Measurements from ENCODE around the gene LRRC36. TPM values are rescaled to one million over a fixed set of nuclear protein-coding genes. Genes with fewer than 3 reads are reported as not detected.
A peak's percentile ranks its signal among the peaks of the same experiment; 100 is the strongest.

Gene LRRC36
- polyA plus RNA-seq (2013, experiment 1 of 2) = not detected
- polyA plus RNA-seq (2013, experiment 2 of 2) = not detected

GRCh38 chr16:67326472-67327309 is at the start of gene LRRC36, which contains the start of gene KCTD19:
Gene LRRC36, plus strand, starts transcription at chr16:67326815. Its CDS starts 48 bp downstream, at chr16:67326863.
Gene KCTD19, minus strand, starts transcription at chr16:67326741. Its CDS starts 34 bp downstream, at chr16:67326707.
- Histone ChIP-seq H3K36me3 (ENCODE audit: insufficient read depth, low read length) (no peaks in the 10 kb centered on the region), H3K9me3 (ENCODE audit: insufficient read depth, low read depth, low read length) (no peaks in the 10 kb centered on the region), H3K9ac (ENCODE audit: low read depth, low read length) (peak within 1 kb of the TSS; percentile 63; the same call in 1 of the 2 replicates), H3K27ac (ENCODE audit: low read depth, low read length) (no peak within 1 kb of the TSS), H3K4me3 (ENCODE audit: low read length) (peak within 1 kb of the TSS; percentile 58), H3K27me3 (ENCODE audit: insufficient read depth, low read length) (peaks cover 24% of the 10 kb centered on the region; the same call in 1 of the 2 replicates), H3K4me1 (ENCODE audit: insufficient read depth, low read length) (no peaks in the 10 kb centered on the region)
- 4% methylated on average over 61 of the region's 61 CpGs for WGBS

- Histone ChIP-seq H3K9me3 (ENCODE audit: insufficient read depth, low read depth, low read length) (no peaks in the 10 kb centered on the region), H3K36me3 (ENCODE audit: insufficient read depth, low read length) (0 out of 2 replicates have a peak, but pooled peaks cover 2% of the 10 kb centered on the region), H3K4me3 (ENCODE audit: low read length) (no peak overlapping the region), H3K27ac (ENCODE audit: low read depth, low read length) (no peak overlapping the region), H3K4me1 (ENCODE audit: insufficient read depth, low read length) (no peaks in the 10 kb centered on the region), H3K27me3 (ENCODE audit: insufficient read depth, low read length) (peaks cover 13% of the 10 kb centered on the region), H3K9ac (ENCODE audit: low read depth, low read length) (no peak overlapping the region)
- 91% methylated on average over 4 of the region's 4 CpGs for WGBS
Observed at GRCh38 chr16:67277294-67277998, 49.2 kb upstream of the LRRC36 start.

DNA sequence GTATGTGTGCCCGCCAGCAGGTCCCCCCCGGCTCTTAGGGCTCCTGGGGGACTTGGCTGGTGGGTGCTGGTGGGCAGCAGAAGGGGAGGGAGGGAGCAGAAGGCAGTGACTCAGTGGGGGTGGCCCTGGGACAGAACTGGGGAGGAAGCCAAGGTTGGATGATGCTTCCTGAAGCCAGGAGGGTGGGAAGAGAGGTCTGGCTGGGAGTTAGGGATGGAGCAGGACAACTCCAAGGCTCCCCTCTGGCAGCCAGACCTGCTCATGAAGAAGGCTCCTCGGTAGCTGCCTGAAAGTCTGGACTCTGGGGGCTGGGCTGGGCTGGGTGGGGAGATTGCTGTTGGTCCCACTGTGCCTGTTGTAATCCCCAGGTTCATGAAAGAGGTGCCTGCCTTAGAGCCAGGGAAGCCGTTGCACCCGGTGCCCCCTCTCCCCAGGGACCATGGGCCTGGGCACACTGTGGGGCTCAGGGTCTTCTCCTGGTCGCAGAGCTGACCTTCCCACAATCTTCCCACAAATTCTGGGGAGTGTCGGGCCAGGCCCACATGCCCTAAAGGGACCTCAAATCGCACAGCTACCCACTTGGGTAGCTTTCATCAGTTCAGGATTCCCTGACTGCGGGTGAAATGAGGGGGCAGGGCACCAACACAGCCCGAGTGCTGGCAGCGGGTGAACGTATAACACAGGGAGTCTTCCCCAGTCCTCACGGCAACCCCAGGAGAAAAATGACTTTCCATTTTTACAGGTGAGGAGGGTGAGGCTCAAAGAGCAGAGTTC is 48.4 kb upstream of the LRRC36 start:
- 84% methylated on average over 13 of the region's 13 CpGs for WGBS
- H3K36me3 ChIP-seq (ENCODE audit: insufficient read depth, low read length) = 0 out of 2 replicates have a peak, but pooled peaks cover 2% of the 10 kb centered on the region
- H3K27ac ChIP-seq (ENCODE audit: low read depth, low read length) = no peak overlapping the region
- peak overlapping the region; percentile 69 for H3K4me3 ChIP-seq (ENCODE audit: low read length)
- H3K4me1 ChIP-seq (ENCODE audit: insufficient read depth, low read length) = no peaks in the 10 kb centered on the region
- H3K9me3 ChIP-seq (ENCODE audit: insufficient read depth, low read depth, low read length) = no peaks in the 10 kb centered on the region
- peaks cover 13% of the 10 kb centered on the region for H3K27me3 ChIP-seq (ENCODE audit: insufficient read depth, low read length)
- H3K9ac ChIP-seq (ENCODE audit: low read depth, low read length) = peak overlapping the region; percentile 47; the same call in 1 of the 2 replicates

GRCh38 chr16:67278773-67279295 is 47.8 kb upstream of the LRRC36 start:
- peak overlapping the region; percentile 47; the same call in 1 of the 2 replicates for H3K9ac ChIP-seq (ENCODE audit: low read depth, low read length)
- 0 out of 2 replicates have a peak, but pooled peaks cover 2% of the 10 kb centered on the region for H3K36me3 ChIP-seq (ENCODE audit: insufficient read depth, low read length)
- H3K27me3 ChIP-seq (ENCODE audit: insufficient read depth, low read length) = peaks cover 13% of the 10 kb centered on the region
- no peak overlapping the region for H3K27ac ChIP-seq (ENCODE audit: low read depth, low read length)
- peak overlapping the region; percentile 69 for H3K4me3 ChIP-seq (ENCODE audit: low read length)
- WGBS = 13% methylated on average over 41 of the region's 42 CpGs
- no peaks in the 10 kb centered on the region for H3K9me3 ChIP-seq (ENCODE audit: insufficient read depth, low read depth, low read length)
- no peaks in the 10 kb centered on the region for H3K4me1 ChIP-seq (ENCODE audit: insufficient read depth, low read length)

DNA sequence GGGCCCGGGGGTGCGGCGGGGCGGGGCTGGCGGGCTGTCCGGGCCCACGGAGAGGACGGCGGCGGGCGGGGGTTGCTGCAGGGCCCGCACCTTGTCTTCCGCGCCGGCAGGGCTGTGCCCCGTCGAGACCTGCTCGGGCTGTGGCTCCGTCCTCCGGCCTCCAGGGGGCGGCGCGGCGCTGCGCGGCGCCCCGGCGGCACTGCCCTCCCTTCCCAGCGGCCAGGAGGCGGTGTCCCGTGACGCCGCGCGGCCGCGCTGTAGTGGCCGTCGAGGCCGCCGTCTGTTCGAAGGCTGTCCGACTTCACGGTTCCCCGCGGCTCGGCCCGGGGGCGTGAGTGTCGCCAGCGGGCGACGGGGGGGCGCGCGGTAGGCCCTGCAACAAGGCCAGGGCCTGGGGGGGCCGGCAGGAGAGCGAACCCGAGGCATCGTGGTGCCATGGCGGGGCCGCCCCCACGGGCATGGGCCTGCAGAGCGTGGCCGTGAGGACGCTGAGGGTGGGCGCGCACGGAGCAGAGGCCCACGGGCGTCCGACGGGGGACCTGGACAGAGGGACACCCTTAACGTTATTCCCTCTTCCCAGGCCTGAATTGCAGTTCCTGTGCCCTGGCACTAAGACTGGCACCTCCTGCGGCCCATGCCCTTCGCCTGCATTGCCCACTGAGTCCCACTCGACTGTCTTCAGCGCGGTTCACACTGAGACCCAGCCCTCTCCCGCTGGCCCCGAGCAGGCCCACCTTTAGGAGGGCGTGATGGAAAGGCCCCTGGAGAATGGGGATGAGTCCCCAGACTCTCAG is 47.1 kb upstream of the LRRC36 start, which contains the start of gene PLEKHG4:
Gene PLEKHG4, plus strand, starts transcription at position 237 of the 794 bp plus-strand sequence. Its CDS starts 513 bp downstream, at position 750.
- peak within 1 kb of the TSS; percentile 69 for H3K4me3 ChIP-seq (ENCODE audit: low read length)
- H3K9me3 ChIP-seq (ENCODE audit: insufficient read depth, low read depth, low read length) = no peaks in the 10 kb centered on the region
- H3K27ac ChIP-seq (ENCODE audit: low read depth, low read length) = no peak within 1 kb of the TSS
- peaks cover 13% of the 10 kb centered on the region for H3K27me3 ChIP-seq (ENCODE audit: insufficient read depth, low read length)
- peak within 1 kb of the TSS; percentile 47; the same call in 1 of the 2 replicates for H3K9ac ChIP-seq (ENCODE audit: low read depth, low read length)
- 32% methylated on average over 83 of the region's 83 CpGs for WGBS
- 0 out of 2 replicates have a peak, but pooled peaks cover 2% of the 10 kb centered on the region for H3K36me3 ChIP-seq (ENCODE audit: insufficient read depth, low read length)
- H3K4me1 ChIP-seq (ENCODE audit: insufficient read depth, low read length) = no peaks in the 10 kb centered on the region

DNA sequence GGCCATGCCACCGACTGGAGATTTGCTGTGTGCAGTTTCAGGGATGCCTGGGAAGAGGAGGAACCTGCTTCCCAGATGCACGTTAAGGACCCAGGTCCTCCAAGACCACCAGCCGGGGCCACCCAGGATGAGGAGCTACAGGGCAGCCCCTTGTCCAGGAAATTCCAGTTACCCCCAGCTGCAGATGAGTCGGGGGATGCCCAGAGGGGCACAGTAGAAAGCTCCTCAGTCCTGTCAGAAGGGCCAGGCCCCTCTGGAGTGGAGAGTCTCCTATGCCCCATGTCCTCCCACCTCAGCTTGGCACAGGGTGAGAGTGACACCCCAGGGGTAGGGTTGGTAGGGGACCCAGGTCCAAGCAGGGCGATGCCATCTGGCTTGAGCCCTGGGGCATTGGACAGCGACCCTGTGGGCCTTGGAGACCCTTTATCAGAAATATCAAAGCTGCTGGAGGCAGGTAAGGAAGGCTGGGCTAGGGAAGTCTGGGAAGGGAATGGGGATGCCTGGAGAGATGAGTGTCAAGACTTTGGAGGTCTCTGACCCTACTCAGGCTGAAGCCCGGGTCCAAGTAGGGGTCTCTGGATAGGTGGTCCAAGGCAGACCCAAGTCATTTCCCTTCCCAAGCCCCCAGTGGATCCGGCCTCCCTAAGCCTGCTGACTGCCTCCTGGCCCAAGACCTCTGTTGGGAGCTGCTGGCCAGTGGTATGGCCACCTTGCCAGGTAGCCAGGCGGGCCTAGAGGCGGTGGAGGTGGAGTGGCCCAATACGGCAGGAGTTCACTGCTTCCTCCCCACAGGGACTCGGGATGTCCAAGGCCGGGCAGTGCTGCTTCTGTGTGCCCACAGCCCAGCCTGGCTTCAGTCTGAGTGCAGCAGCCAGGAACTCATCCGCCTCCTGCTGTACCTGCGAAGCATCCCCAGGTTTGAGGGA is 46.3 kb upstream of the LRRC36 start:
- WGBS = 89% methylated on average over 15 of the region's 15 CpGs
- no peak overlapping the region for H3K9ac ChIP-seq (ENCODE audit: low read depth, low read length)
- 0 out of 2 replicates have a peak, but pooled peaks cover 2% of the 10 kb centered on the region for H3K36me3 ChIP-seq (ENCODE audit: insufficient read depth, low read length)
- peaks cover 13% of the 10 kb centered on the region for H3K27me3 ChIP-seq (ENCODE audit: insufficient read depth, low read length)
- peak overlapping the region; percentile 69; the same call in 1 of the 2 replicates for H3K4me3 ChIP-seq (ENCODE audit: low read length)
- no peaks in the 10 kb centered on the region for H3K9me3 ChIP-seq (ENCODE audit: insufficient read depth, low read depth, low read length)
- no peaks in the 10 kb centered on the region for H3K4me1 ChIP-seq (ENCODE audit: insufficient read depth, low read length)
- H3K27ac ChIP-seq (ENCODE audit: low read depth, low read length) = no peak overlapping the region

- Histone ChIP-seq H3K36me3 (ENCODE audit: insufficient read depth, low read length) (0 out of 2 replicates have a peak, but pooled peaks cover 2% of the 10 kb centered on the region), H3K4me3 (ENCODE audit: low read length) (no peak overlapping the region), H3K27ac (ENCODE audit: low read depth, low read length) (no peak overlapping the region), H3K9ac (ENCODE audit: low read depth, low read length) (no peak overlapping the region), H3K9me3 (ENCODE audit: insufficient read depth, low read depth, low read length) (no peaks in the 10 kb centered on the region), H3K4me1 (ENCODE audit: insufficient read depth, low read length) (no peaks in the 10 kb centered on the region), H3K27me3 (ENCODE audit: insufficient read depth, low read length) (peaks cover 13% of the 10 kb centered on the region)
- 91% methylated on average over 14 of the region's 14 CpGs for WGBS
Observed at GRCh38 chr16:67281536-67282446, 44.8 kb upstream of the LRRC36 start.

- no peak overlapping the region for H3K9ac ChIP-seq (ENCODE audit: low read depth, low read length)
- WGBS = 92% methylated on average over 10 of the region's 10 CpGs
- H3K27me3 ChIP-seq (ENCODE audit: insufficient read depth, low read length) = peaks cover 13% of the 10 kb centered on the region
- no peaks in the 10 kb centered on the region for H3K9me3 ChIP-seq (ENCODE audit: insufficient read depth, low read depth, low read length)
- no peak overlapping the region for H3K4me3 ChIP-seq (ENCODE audit: low read length)
- no peaks in the 10 kb centered on the region for H3K4me1 ChIP-seq (ENCODE audit: insufficient read depth, low read length)
- 0 out of 2 replicates have a peak, but pooled peaks cover 1% of the 10 kb centered on the region for H3K36me3 ChIP-seq (ENCODE audit: insufficient read depth, low read length)
- no peak overlapping the region for H3K27ac ChIP-seq (ENCODE audit: low read depth, low read length)
Observed at GRCh38 chr16:67282447-67282805, 44.2 kb upstream of the LRRC36 start.

All from HUES64 (cell line).